ENCODE measurements around the gene MTHFS.

The MTHFS gene

GRCh38 chr15:79875213-79875612 lies 21.6 kb downstream of the MTHFS start:
- DNase-seq (ENCODE audit: low read depth in 2 of 2): no peak

DNA sequence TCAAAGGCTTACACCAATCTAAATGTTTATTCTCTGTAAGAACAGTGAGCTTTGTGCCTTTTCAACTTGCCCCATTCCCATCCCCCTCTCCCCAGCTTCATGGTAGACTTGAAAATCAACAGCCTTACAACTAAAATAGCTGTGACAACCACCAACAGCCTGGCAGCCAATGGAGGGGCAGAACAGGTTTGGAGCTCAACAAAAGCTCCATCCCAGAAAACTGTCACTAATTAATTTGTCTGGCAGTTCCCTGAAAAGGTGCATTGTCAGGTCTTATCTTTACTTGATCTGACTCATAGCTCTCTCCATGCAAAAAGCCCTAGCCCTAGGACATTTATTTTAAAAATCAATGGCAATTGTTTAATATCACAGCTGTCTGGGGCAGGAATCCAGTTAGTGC lies 22.6 kb downstream of the MTHFS start:
- no peak for DNase-seq (ENCODE audit: low read depth in 2 of 2)

DNA sequence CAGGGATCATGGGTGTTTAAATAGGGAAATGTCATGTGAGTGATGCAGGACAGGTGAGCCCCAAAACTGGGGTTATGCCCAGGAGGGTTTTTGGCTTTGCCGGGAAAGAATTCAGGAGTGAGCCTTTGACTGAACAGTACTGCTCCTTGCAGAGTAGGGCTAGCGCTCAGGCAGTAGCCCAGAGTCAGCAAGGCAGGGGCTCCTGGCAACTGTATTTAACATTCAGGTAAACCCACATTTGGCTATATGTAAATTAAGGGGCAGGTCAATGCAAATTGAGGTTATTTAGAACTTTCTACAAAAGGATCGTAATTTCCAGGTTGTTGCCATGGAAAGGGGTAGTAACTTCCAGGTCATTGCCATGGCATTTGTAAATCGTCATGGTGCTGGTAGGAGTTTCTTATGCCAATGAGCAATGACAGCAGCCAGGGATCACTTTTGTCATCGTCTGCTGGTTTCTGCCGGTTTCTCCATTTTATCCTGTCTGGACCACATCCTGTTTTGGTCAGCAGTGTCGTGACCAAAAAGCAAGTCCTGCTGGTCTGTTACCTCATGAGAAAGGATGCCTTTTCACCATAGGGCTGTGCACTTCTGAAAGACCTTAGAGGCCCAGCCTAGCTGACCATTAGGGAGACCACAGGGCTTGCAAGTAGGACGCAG lies 24.3 kb downstream of the MTHFS start:
- no peak for DNase-seq (ENCODE audit: low read depth in 2 of 2)

DNA sequence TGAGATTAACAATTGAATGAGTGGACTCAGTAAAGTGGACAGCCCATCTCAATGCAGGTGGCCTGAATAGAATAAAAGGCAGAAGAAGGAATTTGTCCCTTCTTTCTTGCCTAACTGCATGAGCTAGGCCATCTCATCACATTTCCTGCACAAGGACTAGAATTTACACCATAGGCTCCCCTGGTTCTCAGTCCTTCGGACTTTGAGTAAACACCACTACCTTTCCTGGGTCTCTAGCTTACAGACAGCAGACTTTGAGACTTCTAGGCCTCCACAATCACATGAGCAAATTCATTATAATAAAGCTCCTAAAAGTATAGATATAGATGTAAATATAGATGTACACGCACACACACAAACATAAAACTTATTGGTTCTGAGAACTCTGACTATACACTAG lies 28.3 kb downstream of the MTHFS start:
- no peak for DNase-seq (ENCODE audit: low read depth in 2 of 2)

DNA sequence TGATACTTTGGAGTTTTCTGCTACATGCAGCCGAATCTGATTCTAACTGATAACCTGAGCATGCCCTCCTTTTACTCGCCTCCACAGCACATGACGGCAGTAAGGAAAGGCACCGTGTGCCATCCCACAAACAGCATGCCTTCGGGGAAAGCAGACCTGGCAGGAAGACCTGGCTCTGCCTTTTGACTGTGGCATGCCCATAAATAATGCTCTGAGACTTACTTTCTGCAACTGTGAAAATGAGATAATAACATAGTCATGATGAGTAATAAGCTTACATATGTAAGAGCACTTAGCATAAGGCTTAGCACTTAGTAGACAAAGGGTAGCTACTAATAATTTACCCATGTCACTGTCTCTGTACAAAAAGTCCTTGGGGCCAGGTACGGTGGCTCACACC lies 32.9 kb downstream of the MTHFS start:
- DNase-seq (ENCODE audit: low read depth in 2 of 2): no peak

- DNase-seq (ENCODE audit: low read depth in 2 of 2): no peak
Measured at GRCh38 chr15:79862191-79862590, 34.6 kb downstream of the MTHFS start.

GRCh38 chr15:79860661-79861060 lies 36.2 kb downstream of the MTHFS start:
- no peak for DNase-seq (ENCODE audit: low read depth in 2 of 2)

- DNase-seq (ENCODE audit: low read depth in 2 of 2): no peak
Measured at GRCh38 chr15:79858469-79858868, 38.3 kb downstream of the MTHFS start.

DNA sequence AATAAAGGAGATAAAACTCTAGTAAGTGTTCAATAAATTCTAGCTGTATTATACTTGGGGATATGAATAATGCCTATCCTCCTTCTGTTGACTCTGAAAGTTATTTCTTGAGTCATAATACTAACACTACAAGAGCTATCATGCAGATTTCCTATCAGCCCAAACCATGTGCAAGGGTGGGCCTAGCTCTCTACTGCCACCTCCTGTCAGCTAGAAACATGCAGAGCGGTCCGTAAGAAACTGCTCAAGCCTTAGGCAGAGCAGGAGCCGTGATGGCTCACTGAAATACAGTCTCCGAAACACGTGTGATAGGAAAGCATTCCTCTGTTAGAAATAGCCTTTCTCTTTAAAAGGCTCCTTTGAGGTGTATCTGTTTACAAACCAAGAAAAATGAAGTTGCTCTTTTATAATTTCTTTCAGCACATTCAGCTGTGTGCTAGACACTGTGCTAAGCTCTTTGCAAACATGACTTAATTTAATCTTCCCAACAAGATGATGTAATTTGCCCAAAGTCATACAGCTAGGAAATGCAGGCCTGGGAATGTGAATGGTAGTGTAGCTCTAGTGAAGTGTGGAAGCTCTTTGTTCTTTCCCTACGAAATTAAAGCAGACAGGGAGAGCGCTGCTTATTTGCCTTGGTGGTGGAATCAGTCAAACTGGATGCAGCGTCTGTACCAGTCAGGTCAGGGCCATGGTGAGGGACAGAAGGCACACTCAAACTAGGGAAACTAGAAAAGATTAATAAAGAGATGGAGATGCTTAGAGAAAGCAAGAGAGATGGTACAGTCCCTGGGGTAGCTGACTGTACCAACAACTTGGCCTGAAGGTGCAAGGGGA lies 43.1 kb downstream of the MTHFS start:
- DNase-seq (ENCODE audit: low read depth in 2 of 2): peak; percentile 43 to 46

GRCh38 chr15:79849789-79850188 lies 47.0 kb downstream of the MTHFS start:
- no peak for DNase-seq (ENCODE audit: low read depth in 2 of 2)

GRCh38 chr15:79846539-79846938 lies 50.3 kb downstream of the MTHFS start:
- DNase-seq (ENCODE audit: low read depth in 2 of 2): no peak

DNA sequence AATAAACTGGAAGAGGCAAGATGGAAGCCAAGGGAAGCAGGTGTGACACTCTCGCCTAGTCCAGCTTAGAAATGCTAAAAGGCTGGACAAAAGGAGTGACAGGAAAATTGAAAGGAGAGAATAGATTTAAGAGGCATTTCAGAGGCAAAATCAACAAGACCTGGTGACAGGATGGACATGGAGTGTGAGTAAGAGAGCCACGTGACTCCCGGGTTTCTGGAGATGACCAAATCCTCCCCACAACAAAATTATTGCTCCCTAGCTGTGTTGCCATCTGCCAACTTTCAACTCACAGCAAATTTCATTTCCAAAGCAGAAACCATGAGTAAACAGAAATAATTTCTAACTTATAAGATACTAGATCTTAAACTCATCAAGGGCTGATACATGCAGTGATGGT lies 52.6 kb downstream of the MTHFS start:
- no peak for DNase-seq (ENCODE audit: low read depth in 2 of 2)

DNA sequence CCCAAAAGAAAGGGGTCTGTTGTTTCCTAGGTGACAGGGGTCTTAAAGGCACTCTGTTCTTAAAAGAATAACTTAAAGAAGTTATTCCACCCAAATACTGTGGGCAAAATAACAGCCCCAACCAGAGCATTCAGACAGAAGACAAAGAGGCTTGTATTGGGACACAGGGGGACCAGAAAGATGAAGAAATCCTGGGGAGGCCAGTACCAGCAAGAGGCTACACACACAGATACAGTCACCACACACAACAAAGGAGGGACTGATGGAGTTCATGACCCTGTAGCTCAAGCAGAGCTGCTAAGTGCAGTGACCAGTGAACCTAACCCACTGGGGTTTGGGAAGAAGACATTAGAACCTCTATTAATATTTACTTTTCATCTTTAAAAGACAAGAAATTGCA lies 59.0 kb downstream of the MTHFS start:
- no peak for DNase-seq (ENCODE audit: low read depth in 2 of 2)

- no peak for DNase-seq (ENCODE audit: low read depth in 2 of 2)
Measured at GRCh38 chr15:79834495-79834894, 62.3 kb downstream of the MTHFS start.

- DNase-seq (ENCODE audit: low read depth in 2 of 2): no peak
Measured at GRCh38 chr15:79832367-79833120, 64.3 kb downstream of the MTHFS start.

GRCh38 chr15:79831604-79832003 lies 65.2 kb downstream of the MTHFS start:
- DNase-seq (ENCODE audit: low read depth in 2 of 2): no peak

DNA sequence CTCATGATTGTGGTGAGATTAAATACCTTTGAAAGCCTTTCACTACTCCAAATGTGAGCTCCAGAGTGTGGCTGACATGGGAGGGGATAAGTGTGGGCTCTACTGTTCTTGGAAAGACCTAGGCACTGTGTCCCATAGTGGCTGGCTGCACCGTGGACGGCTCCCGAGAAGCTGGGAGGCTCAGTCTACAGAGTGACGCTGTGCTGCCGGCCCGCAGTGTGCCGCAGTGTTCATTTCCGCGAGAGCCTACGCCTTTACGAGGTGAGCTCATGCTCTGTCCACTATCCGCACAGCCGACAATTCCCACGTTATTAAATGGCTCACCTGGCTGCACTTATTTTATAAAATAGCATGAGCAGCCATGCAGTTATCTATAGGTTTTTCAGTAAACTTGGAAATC lies 66.9 kb downstream of the MTHFS start:
- DNase-seq (ENCODE audit: low read depth in 2 of 2): no peak

DNA sequence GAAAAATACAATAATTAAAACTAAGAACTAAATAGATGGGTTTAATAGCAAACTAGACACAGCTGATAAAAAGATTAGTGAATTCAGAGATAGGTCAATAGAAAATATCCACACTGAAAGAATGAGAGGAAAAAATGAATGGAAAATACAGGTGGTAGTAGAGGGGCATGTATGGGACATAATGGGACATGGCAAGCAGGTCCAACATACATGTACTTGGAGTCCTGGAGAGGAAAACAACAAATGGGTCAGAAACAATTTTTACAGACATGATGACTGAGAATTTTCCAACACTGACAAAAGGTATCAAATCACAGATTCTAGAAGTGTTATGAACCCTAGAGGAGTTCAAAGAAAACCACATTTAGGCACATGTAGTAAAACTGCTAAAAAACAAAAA lies 68.4 kb downstream of the MTHFS start:
- no peak for DNase-seq (ENCODE audit: low read depth in 2 of 2)

GRCh38 chr15:79826800-79827199 lies 70.0 kb downstream of the MTHFS start:
- no peak for DNase-seq (ENCODE audit: low read depth in 2 of 2)

DNA sequence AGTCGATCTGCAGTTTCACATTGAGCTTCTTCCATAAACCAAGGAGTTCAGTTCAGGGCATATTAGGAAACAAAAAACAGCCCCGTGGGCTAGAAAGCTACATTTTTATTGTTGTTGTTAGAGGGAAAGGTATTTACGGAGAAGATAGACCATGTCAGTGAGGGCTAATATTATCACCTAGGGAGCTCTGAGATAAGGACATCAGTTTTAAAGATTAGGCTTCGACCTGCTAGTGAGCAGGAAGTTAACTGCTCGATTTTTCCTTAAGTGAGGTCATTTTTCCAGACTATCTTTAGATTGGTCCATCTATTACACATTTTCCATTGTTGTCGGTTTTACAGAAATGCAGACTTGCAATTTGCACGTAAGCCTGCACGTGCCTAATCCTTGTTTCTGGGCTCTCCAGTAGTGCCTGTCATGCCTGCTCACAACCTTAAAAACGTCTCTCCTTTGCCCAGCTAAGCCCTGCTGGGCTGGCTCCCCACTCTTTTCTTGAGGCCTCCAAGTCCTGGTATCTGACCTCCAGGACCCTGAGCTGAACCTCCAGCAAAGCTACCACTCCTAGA lies 72.6 kb downstream of the MTHFS start:
- no peak for DNase-seq (ENCODE audit: low read depth in 2 of 2)

DNA sequence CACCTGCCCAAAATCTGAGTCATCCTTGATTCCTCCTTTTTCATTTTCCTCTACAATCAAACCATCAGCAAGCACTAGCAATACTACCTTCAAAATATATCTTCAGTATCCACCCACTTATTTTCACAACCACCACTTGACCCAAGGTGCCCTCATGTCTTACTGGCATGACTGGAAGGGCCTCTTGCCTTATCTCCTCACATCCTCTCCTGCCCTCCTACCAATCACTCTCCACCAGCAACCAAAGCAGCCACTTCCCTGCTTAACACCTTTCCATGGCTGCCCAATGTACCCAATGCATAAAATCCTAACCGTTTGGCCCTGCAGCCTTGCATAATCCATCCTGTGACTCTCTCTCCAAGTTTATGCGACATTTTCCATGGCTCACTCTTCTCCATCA lies 76.0 kb downstream of the MTHFS start:
- no peak for DNase-seq (ENCODE audit: low read depth in 2 of 2)

GRCh38 chr15:79820176-79820575 lies 76.6 kb downstream of the MTHFS start:
- no peak for DNase-seq (ENCODE audit: low read depth in 2 of 2)
